Cardiac septum (tissue), 1 donor: ENCODE data around the gene SMIM41. TPM values are rescaled to one million over a fixed set of nuclear protein-coding genes. Genes with fewer than 3 reads are reported as not detected.
A peak's percentile ranks its signal among the peaks of the same experiment; 100 is the strongest.
"Not testable (repeated sequence)": the region's sequence is repeated elsewhere in the genome, so short reads cannot be mapped to it uniquely, and the experiment has no call there.

Source experiments
- DNase-seq: peaks from one replicate; pipeline ENCODE4 v3.0.0-alpha.2; 2020; ENCODE audit warnings: low spot score
- intact Hi-C: fragments of 100-400 bp; cut with DNase I; formaldehyde crosslinking; loops from one replicate; pipeline ENCODE4 v1.14.0; 2022
- total RNA-seq: library from RNA; stranded (reverse); fragmentation: NEBNext Ultra II Directional; extraction: Animal tissue kit (Norgen Biotek cat#: 25700); gene quantifications from one replicate; pipeline ENCODE4 v1.2.1, GENCODE V29; 2021
- donor health status: DM: no; HTN: no; CAD: no.

SMIM41 gene
- total RNA-seq, 1 donor from 2014 or later = not detected

- intact Hi-C loops, DNase-seq: not testable (repeated sequence)
Measured at GRCh38 chr12:52104431-52105089, 25.1 kb downstream of the SMIM41 start.

- DNase-seq, intact Hi-C loops: not testable (repeated sequence)
Measured at GRCh38 chr12:52116222-52117125, 37.0 kb downstream of the SMIM41 start.

GRCh38 chr12:52117806-52118475 is 38.4 kb downstream of the SMIM41 start:
- DNase-seq, intact Hi-C loops: not testable (repeated sequence)

GRCh38 chr12:52119398-52120254 is 40.1 kb downstream of the SMIM41 start:
- intact Hi-C loops = loop anchor here (5.0 kb wide), 1 partner anchor 117 kb away; no protein-coding TSS in a partner anchor
- DNase-seq = no peak

- DNase-seq = no peak
- intact Hi-C loops = loop anchor here (5.0 kb wide), 1 partner anchor 119 kb away; no protein-coding TSS in a partner anchor
Measured at GRCh38 chr12:52120951-52121823, 41.7 kb downstream of the SMIM41 start.

- intact Hi-C loops = loop anchor here (5.0 kb wide), 1 partner anchor 120 kb away; no protein-coding TSS in a partner anchor
- peak; percentile 78 for DNase-seq
Measured at GRCh38 chr12:52121824-52122539, 42.5 kb downstream of the SMIM41 start.

- DNase-seq = no peak
- intact Hi-C loops = loop anchor here (5.0 kb wide), 1 partner anchor 120 kb away; no protein-coding TSS in a partner anchor
Measured at GRCh38 chr12:52122540-52122871, 43.0 kb downstream of the SMIM41 start.

GRCh38 chr12:52122904-52123303 is 43.4 kb downstream of the SMIM41 start:
- no peak for DNase-seq
- intact Hi-C loops = loop anchor here (5.0 kb wide), 1 partner anchor 121 kb away; no protein-coding TSS in a partner anchor

GRCh38 chr12:52123487-52124186 is 44.1 kb downstream of the SMIM41 start:
- intact Hi-C loops = loop anchor here (5.0 kb wide), 1 partner anchor 121 kb away; no protein-coding TSS in a partner anchor
- peak; percentile 20 for DNase-seq

- peak; percentile 57 for DNase-seq
- intact Hi-C loops = no loop called here
Measured at GRCh38 chr12:52125476-52125900, 46.0 kb downstream of the SMIM41 start.

- intact Hi-C loops = no loop called here
- DNase-seq = no peak
Measured at GRCh38 chr12:52126050-52126604, 46.6 kb downstream of the SMIM41 start.

GRCh38 chr12:52126605-52127578 is 47.4 kb downstream of the SMIM41 start:
- intact Hi-C loops = no loop called here
- peak; percentile 73 for DNase-seq

GRCh38 chr12:52127683-52128450 is 48.4 kb downstream of the SMIM41 start:
- DNase-seq = peak; percentile 43
- intact Hi-C loops = no loop called here

- DNase-seq = peak; percentile 66
- intact Hi-C loops = no loop called here
Measured at GRCh38 chr12:52130711-52131110, 51.2 kb downstream of the SMIM41 start.

GRCh38 chr12:52132754-52133161 is 53.3 kb downstream of the SMIM41 start:
- intact Hi-C loops = no loop called here
- DNase-seq = peak; percentile 31
